Stomach (tissue), 9 donors: ENCODE measurements around the gene GORASP1. TPM values are rescaled to one million over a fixed set of nuclear protein-coding genes. Genes with fewer than 3 reads are reported as not detected.

Experiments
- DNase-seq, 2 donors: peaks; one replicate each; pipeline versions ENCODE4 v3.0.0 to v3.0.0-alpha.2; 2013 to 2019
- H3K27ac ChIP-seq, 5 donors: fragments of 200-600 bp in 4 of 5; sonication (generic) in 4 of 5; one replicate each; pipeline ENCODE4 v1.5.1; 2013 to 2019; ENCODE audit warnings: mild to moderate bottlenecking in 1 of 5, moderate library complexity in 1 of 5
- H3K27me3 ChIP-seq, 3 donors: fragments of 200-600 bp; sonication (generic); one replicate each; pipeline ENCODE4 v1.5.1; 2017 to 2019; ENCODE audit warnings: mixed run types in 1 of 3
- H3K36me3 ChIP-seq, 4 donors: fragments of 200-600 bp; sonication (generic); 1 replicate in 3 of 4; 2 replicates in 1 of 4; pipeline ENCODE4 v1.5.1; 2016 to 2019
- H3K4me1 ChIP-seq, 4 donors: fragments of 200-600 bp; sonication (generic); one replicate each; pipeline ENCODE4 v1.5.1; 2016 to 2019
- H3K4me3 ChIP-seq, 4 donors: fragments of 200-600 bp; sonication (generic) in 3 of 4; one replicate each; pipeline ENCODE4 v1.5.1; 2016 to 2019; ENCODE audit warnings: mild to moderate bottlenecking in 1 of 4
- H3K9me3 ChIP-seq, 4 donors: fragments of 200-600 bp; sonication (generic); one replicate each; pipeline ENCODE4 v1.5.1; 2016 to 2019
- CTCF ChIP-seq, 7 experiments: fragments of 450-650 bp in 4 of 7; fragments of 200-600 bp in 3 of 7; sonication (generic) in 3 of 7; IDR thresholded peaks; one replicate each; pipeline ENCODE4 v1.5.1; 2016 to 2019; ENCODE audit warnings: antibody characterized with exemption in 7 of 7, control low read depth in 2 of 7, mild to moderate bottlenecking in 1 of 7
- EP300 ChIP-seq: sonication (generic); formaldehyde crosslinking; IDR thresholded peaks from one replicate; pipeline ENCODE4 v1.6.1; 2017; ENCODE audit warnings: antibody characterized with exemption
- POLR2A ChIP-seq, 4 donors: fragments of 450-650 bp; IDR thresholded peaks; one replicate each; pipeline ENCODE4 v1.6.1; 2016; ENCODE audit warnings: antibody characterized with exemption in 4 of 4, control low read depth in 2 of 4, mild to moderate bottlenecking in 1 of 4, moderate library complexity in 1 of 4
- POLR2AphosphoS5 ChIP-seq, 3 donors: sonication (generic); formaldehyde crosslinking; IDR thresholded peaks; one replicate each; pipeline ENCODE4 v1.6.1; 2016; ENCODE audit warnings: antibody characterized with exemption in 3 of 3
- intact Hi-C: fragments of 100-400 bp; cut with DNase I; formaldehyde crosslinking; loops from one replicate; pipeline ENCODE4 v1.15.1; 2023; ENCODE audit warnings: low total_unique reads
- polyA plus RNA-seq, 3 donors: library from polyadenylated mRNA; stranded (reverse); fragments of 200-250 nt; gene quantifications; one replicate each; pipeline ENCODE4 v1.2.3, GENCODE V29; 2013
- total RNA-seq, 5 donors: library from RNA; depleted of rRNA; stranded (reverse); fragments of >200 nt; gene quantifications; one replicate each; pipeline versions ENCODE4 v1.1.0 to v1.2.3, GENCODE V29; 2014 to 2016
- donor health status: healthy with polysubstance abuse.
- donor health status: Bipolar disorder and iron deficiency.
- donor health status: healthy.

GORASP1 gene
- total and polyA plus RNA-seq, 8 donors: 9.3 to 68.7 (median 42.5) TPM

DNA sequence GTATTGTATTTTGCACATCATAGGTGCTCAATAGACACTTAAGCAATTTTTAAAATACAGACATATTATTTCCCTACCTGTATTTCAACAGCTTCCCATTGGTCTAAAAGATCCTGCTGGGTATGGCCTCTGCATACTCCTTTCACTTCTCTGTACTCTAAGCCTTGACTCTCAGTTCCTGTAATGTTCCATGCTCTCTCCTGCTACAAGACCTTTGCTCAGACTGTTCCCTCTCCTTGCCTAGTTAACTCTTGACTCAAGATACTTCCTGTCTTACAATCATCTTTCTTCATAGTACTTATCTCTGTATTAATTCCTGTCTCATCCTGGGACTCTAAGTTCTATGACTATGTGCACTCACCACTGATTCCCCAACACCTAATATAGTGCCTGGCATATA is 57.4 kb downstream of the GORASP1 start:
- Histone ChIP-seq H3K27ac (no peak overlapping the region), H3K4me3 (no peak overlapping the region), H3K27me3 (no peaks in the 10 kb centered on the region), H3K4me1 (peaks cover 10 to 36% (median 29%) of the 10 kb centered on the region in 4 donors), H3K9me3 (no peaks in the 10 kb centered on the region), H3K36me3 (no peaks in the 10 kb centered on the region)
- no peak for TF ChIP-seq EP300
- no peak for TF ChIP-seq POLR2AphosphoS5 (IDR thresholded peaks at IDR 0.05)
- no peak for TF ChIP-seq POLR2A (IDR thresholded peaks at IDR 0.05)
- no peak for TF ChIP-seq CTCF (IDR thresholded peaks at IDR 0.05)
- DNase-seq: peak in 1 of 2 donors; percentile 17
- intact Hi-C loops: no loop called here

Other genes with a start within 250 kb of the GORASP1 start
- 1 to 10 TPM in 1 of 5 donors, under 1 TPM in 1, not detected in 3; 0.14 to 1.1 TPM for gene SCN11A, start 55.7 kb downstream of the GORASP1 start, total RNA-seq
- under 1 TPM in 1 of 3 donors, not detected in 2; 0.15 TPM for gene SCN11A, start 55.7 kb downstream of the GORASP1 start, polyA plus RNA-seq
- 10 to 100 TPM in 3 of 5 donors, 1 to 10 TPM in 2; 4.3 to 89.7 (median 17.0) TPM for gene WDR48, start 55.6 kb downstream of the GORASP1 start, total RNA-seq
- 10 to 100 TPM; 11.6 to 15.1 (median 11.6) TPM for gene WDR48, start 55.6 kb downstream of the GORASP1 start, polyA plus RNA-seq
- 10 to 100 TPM in 1 of 5 donors, 1 to 10 TPM in 3, under 1 TPM in 1; 0.89 to 10.3 (median 2.9) TPM for gene TTC21A, start 53 bp upstream of the GORASP1 start, total RNA-seq
- 10 to 100 TPM in 1 of 3 donors, 1 to 10 TPM in 2; 5.1 to 17.7 (median 7.5) TPM for gene TTC21A, start 53 bp upstream of the GORASP1 start, polyA plus RNA-seq
- 10 to 100 TPM; 20.4 to 62.3 (median 35.3) TPM for gene CSRNP1, start 46.0 kb upstream of the GORASP1 start, total RNA-seq
- gene CSRNP1, start 46.0 kb upstream of the GORASP1 start, polyA plus RNA-seq: 10 to 100 TPM; 16.8 to 18.0 (median 17.8) TPM
- under 1 TPM in 2 of 5 donors, not detected in 3; under 0.01 to 0.18 TPM for gene XIRP1, start 85.0 kb upstream of the GORASP1 start, total RNA-seq
- 1 to 10 TPM in 1 of 3 donors, under 1 TPM in 2; 0.08 to 1.1 (median 0.56) TPM for gene XIRP1, start 85.0 kb upstream of the GORASP1 start, polyA plus RNA-seq
- gene CX3CR1, start 172.4 kb upstream of the GORASP1 start, total RNA-seq: under 1 TPM in 2 of 5 donors, not detected in 3; 0.37 to 0.43 TPM
- under 1 TPM in 2 of 3 donors, not detected in 1; 0.06 to 0.15 TPM for gene CX3CR1, start 172.4 kb upstream of the GORASP1 start, polyA plus RNA-seq
- not detected for gene CCR8, start 222.1 kb upstream of the GORASP1 start, total RNA-seq
- gene CCR8, start 222.1 kb upstream of the GORASP1 start, polyA plus RNA-seq: not detected